T-cell (primary cell): Measurements from ENCODE around the gene PLSCR1. TPM values are rescaled to one million over a fixed set of nuclear protein-coding genes. Genes with fewer than 3 reads are reported as not detected.

Experiments used
- ATAC-seq, 4 experiments: fragments of 200-7000 bp in 3 of 4; fragments of 150-1000 bp in 1 of 4; cut with Tn5 transposase; replicated peaks in 1 of 4; 1 replicate in 3 of 4; 2 replicates in 1 of 4; pipeline ENCODE4 v1.10.0; 2021; ENCODE audit warnings: moderate library complexity in 3 of 4, mild to moderate bottlenecking in 2 of 4, moderate number of reproducible peaks in 1 of 4
- CTCF ChIA-PET, 2 donors: fragments of 300-600 bp; sonication (Branson Sonifier 250); formaldehyde crosslinking; loops; one replicate each; lab custom pipeline; 2022; ENCODE audit warnings: antibody characterized with exemption in 2 of 2; lab: Charles Lee
- POLR2A ChIA-PET, 2 donors: fragments of 300-600 bp; sonication (Branson Sonifier 250); formaldehyde crosslinking; loops; one replicate each; lab custom pipeline; 2022; ENCODE audit warnings: antibody characterized with exemption in 2 of 2; lab: Charles Lee
- DNase-seq, 35 experiments: peaks; one replicate each; pipeline versions ENCODE4 v3.0.0 to v3.0.0-alpha.2; 2013 to 2023
- H3K27ac ChIP-seq: one replicate; pipeline ENCODE4 v1.5.1; 2013; ENCODE audit warnings: low read length
- H3K27me3 ChIP-seq, 2 experiments: replicated peaks in 1 of 2; 1 replicate in 1 of 2; 2 replicates in 1 of 2; pipeline versions ENCODE4 v1.6.1 to v1.7.0; 2013; ENCODE audit warnings: low read length in 1 of 2, mixed read lengths in 1 of 2; ENCODE audit not compliant: control insufficient read depth in 2 of 2, insufficient read depth in 2 of 2; ENCODE audit errors: extremely low read depth in 1 of 2
- H3K36me3 ChIP-seq, 2 donors: 1 replicate in 1 of 2; 2 replicates in 1 of 2; pipeline versions ENCODE4 v1.6.1 to v1.7.0; 2013; ENCODE audit warnings: low read length in 1 of 2; ENCODE audit not compliant: control insufficient read depth in 2 of 2, insufficient read depth in 1 of 2; ENCODE audit errors: extremely low read depth in 1 of 2
- H3K4me1 ChIP-seq, 2 experiments: 1 replicate in 1 of 2; 2 replicates in 1 of 2; pipeline versions ENCODE4 v1.6.1 to v1.7.0; 2013; ENCODE audit warnings: low read length in 2 of 2, mixed read lengths in 1 of 2; ENCODE audit not compliant: insufficient read depth in 2 of 2, control insufficient read depth in 1 of 2; ENCODE audit errors: extremely low read depth in 1 of 2
- H3K4me3 ChIP-seq, 2 donors: 1 replicate in 1 of 2; 2 replicates in 1 of 2; pipeline versions ENCODE4 v1.5.1 to v1.7.0; 2013; ENCODE audit warnings: mild to moderate bottlenecking in 2 of 2, low read length in 1 of 2, moderate library complexity in 1 of 2; ENCODE audit not compliant: control insufficient read depth in 1 of 2; ENCODE audit errors: extremely low read depth in 1 of 2
- H3K9me3 ChIP-seq: 2 replicates; pipeline ENCODE4 v1.7.0; 2013
- H3K27ac Mint-ChIP-seq, 2 donors: one replicate each; pipeline ENCODE4 v1.8.0; 2020 to 2021; ENCODE audit warnings: mild to moderate bottlenecking in 2 of 2, mixed read lengths in 2 of 2
- H3K27me3 Mint-ChIP-seq, 2 donors: one replicate each; pipeline ENCODE4 v1.8.0; 2021 to 2022; ENCODE audit warnings: mixed read lengths in 2 of 2
- H3K36me3 Mint-ChIP-seq: one replicate; pipeline ENCODE4 v1.8.0; 2021; ENCODE audit warnings: mixed read lengths
- H3K4me1 Mint-ChIP-seq, 3 donors: one replicate each; pipeline ENCODE4 v1.8.0; 2020 to 2022; ENCODE audit warnings: mixed read lengths in 3 of 3, mild to moderate bottlenecking in 1 of 3
- H3K4me3 Mint-ChIP-seq, 3 donors: one replicate each; pipeline ENCODE4 v1.8.0; 2020 to 2022; ENCODE audit warnings: mild to moderate bottlenecking in 3 of 3, mixed read lengths in 3 of 3, moderate library complexity in 3 of 3
- H3K9me3 Mint-ChIP-seq, 3 donors: one replicate each; pipeline ENCODE4 v1.8.0; 2020 to 2022; ENCODE audit warnings: mixed read lengths in 3 of 3
- WGBS: methylation state at CpG from one replicate; pipeline ENCODE4 v1.1.5; 2013; ENCODE audit warnings: missing lambda C conversion rate; ENCODE audit not compliant: insufficient coverage; 5-methylcytosine and 5-hydroxymethylcytosine counted together
- total RNA-seq, 35 experiments: library from RNA in 6 of 35; stranded (reverse) in 6 of 35; fragments of 120-200 nt in 1 of 35; gene quantifications; one replicate each; pipeline versions ENCODE4 v1.2.1 to v1.2.4 and lab custom pipeline; 2013 to 2026

The PLSCR1 gene
- total RNA-seq, 5 donors from 2014 or later (not counting 1 experiment from before 2014, with no cell fraction given): 13.5 to 23.0 (median 16.4) TPM

DNA sequence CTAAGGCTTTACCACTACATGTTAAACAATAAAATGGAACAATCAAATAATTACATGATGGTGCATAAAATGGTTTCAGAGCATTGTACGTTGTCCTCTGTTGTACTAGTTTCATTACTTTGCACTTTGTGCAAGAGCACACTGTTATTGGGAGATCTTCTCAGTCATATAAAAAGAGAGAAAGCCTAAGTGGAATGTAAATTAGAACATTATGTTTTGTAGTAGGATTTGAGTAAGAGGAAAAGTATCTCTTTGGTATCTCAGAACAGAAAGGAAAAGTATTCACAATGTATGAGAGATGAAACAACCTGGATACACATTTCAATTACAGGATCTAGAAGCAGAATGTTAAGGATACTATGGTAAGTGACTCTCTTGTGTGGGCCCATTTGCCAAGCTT is 48.2 kb downstream of the PLSCR1 start:
- Mint-ChIP-seq H3K27ac (no peak overlapping the region), H3K27me3 (peaks cover 3 to 6% of the 10 kb centered on the region in 2 donors), H3K9me3 (peaks cover 3 to 20% (median 4%) of the 10 kb centered on the region in 3 donors), H3K36me3 (no peaks in the 10 kb centered on the region), H3K4me3 (no peak overlapping the region), H3K4me1 (peaks cover 9 to 14% (median 10%) of the 10 kb centered on the region in 3 donors)
- no peak for ATAC-seq
- Histone ChIP-seq H3K36me3 (no peaks in the 10 kb centered on the region), H3K27ac (no peak overlapping the region), H3K27me3 (no peaks in the 10 kb centered on the region), H3K4me3 (no peak overlapping the region), H3K4me1 (peaks cover 0 to 5% of the 10 kb centered on the region in 2 experiments), H3K9me3 (peaks cover 2% of the 10 kb centered on the region)
- CTCF ChIA-PET: no interaction called here
- POLR2A ChIA-PET: no interaction called here
- no CpG with 5 or more reads among the region's 1 CpG for WGBS
- DNase-seq: no peak

DNA sequence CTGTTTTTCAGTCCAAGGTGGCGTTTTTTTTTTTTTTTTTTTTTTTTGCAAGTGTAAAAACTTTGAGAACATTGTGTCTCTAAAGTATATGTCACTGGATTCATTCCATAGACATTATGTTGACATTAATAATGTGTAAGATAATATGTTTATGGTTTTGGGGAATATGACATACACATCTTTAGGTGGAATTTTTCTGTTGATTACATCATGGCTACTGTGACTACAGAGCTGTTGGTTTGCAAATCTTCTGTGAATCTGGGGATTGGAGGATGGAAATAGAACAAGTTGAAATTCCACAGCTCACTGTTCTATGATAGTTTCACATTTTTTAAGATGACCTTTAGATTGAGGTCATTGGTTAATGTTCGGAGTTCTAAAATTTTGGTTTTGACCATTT is 50.6 kb downstream of the PLSCR1 start:
- ChIA-PET POLR2A (no interaction called here), CTCF (no interaction called here)
- Mint-ChIP-seq H3K36me3 (no peaks in the 10 kb centered on the region), H3K4me3 (no peak overlapping the region), H3K4me1 (peaks cover 8 to 13% (median 10%) of the 10 kb centered on the region in 3 donors), H3K27ac (no peak overlapping the region), H3K27me3 (peaks cover 3 to 7% of the 10 kb centered on the region in 2 donors), H3K9me3 (peaks cover 6 to 32% (median 9%) of the 10 kb centered on the region in 3 donors)
- peaks cover 0 to 5% of the 10 kb centered on the region in 2 experiments for H3K4me1 ChIP-seq
- no peaks in the 10 kb centered on the region for H3K36me3 ChIP-seq
- H3K27ac ChIP-seq: no peak overlapping the region
- no peak overlapping the region for H3K4me3 ChIP-seq
- DNase-seq: no peak
- WGBS: no CpG with 5 or more reads among the region's 2 CpGs
- ATAC-seq: no peak
- no peaks in the 10 kb centered on the region for H3K27me3 ChIP-seq
- H3K9me3 ChIP-seq: peaks cover 2% of the 10 kb centered on the region

- DNase-seq: no peak
- Histone ChIP-seq H3K27ac (no peak overlapping the region), H3K36me3 (no peaks in the 10 kb centered on the region), H3K4me1 (peaks cover 0 to 5% of the 10 kb centered on the region in 2 experiments), H3K27me3 (no peaks in the 10 kb centered on the region), H3K4me3 (no peak overlapping the region), H3K9me3 (peaks cover 2% of the 10 kb centered on the region)
- WGBS: no CpG with 5 or more reads among the region's 2 CpGs
- POLR2A ChIA-PET: no interaction called here
- peaks cover 6 to 34% (median 11%) of the 10 kb centered on the region in 3 donors for H3K9me3 Mint-ChIP-seq
- peaks cover 3 to 8% (median 8%) of the 10 kb centered on the region in 3 donors for H3K4me1 Mint-ChIP-seq
- H3K4me3 Mint-ChIP-seq: no peak overlapping the region
- ATAC-seq: no peak
- H3K27me3 Mint-ChIP-seq: peaks cover 3 to 8% of the 10 kb centered on the region in 2 donors
- no peak overlapping the region for H3K27ac Mint-ChIP-seq
- no peaks in the 10 kb centered on the region for H3K36me3 Mint-ChIP-seq
- CTCF ChIA-PET: no interaction called here
Observed at GRCh38 chr3:146493221-146493620, 51.2 kb downstream of the PLSCR1 start.

- no peaks in the 10 kb centered on the region for H3K4me1 Mint-ChIP-seq
Observed at GRCh38 chr3:146491303-146491702, 53.1 kb downstream of the PLSCR1 start.

GRCh38 chr3:146485297-146485696 is 59.1 kb downstream of the PLSCR1 start:
- ATAC-seq (no peak), DNase-seq (no peak)
- Mint-ChIP-seq H3K4me1 (no peaks in the 10 kb centered on the region), H3K27ac (no peak overlapping the region), H3K4me3 (no peak overlapping the region), H3K9me3 (peaks cover 9 to 36% (median 26%) of the 10 kb centered on the region in 3 donors), H3K36me3 (peaks cover 7% of the 10 kb centered on the region), H3K27me3 (peaks cover 11 to 22% of the 10 kb centered on the region in 2 donors)
- POLR2A ChIA-PET: no interaction called here
- CTCF ChIA-PET: no interaction called here
- no peak overlapping the region for H3K27ac ChIP-seq
- H3K36me3 ChIP-seq: no peaks in the 10 kb centered on the region
- H3K4me1 ChIP-seq: no peaks in the 10 kb centered on the region
- no peak overlapping the region for H3K4me3 ChIP-seq
- H3K9me3 ChIP-seq: no peaks in the 10 kb centered on the region
- H3K27me3 ChIP-seq: no peaks in the 10 kb centered on the region

More at GRCh38 chr3:146491303-146491702, 53.1 kb downstream of the PLSCR1 start:
- CTCF ChIA-PET: no interaction called here
- Histone ChIP-seq H3K9me3 (peaks cover 2% of the 10 kb centered on the region), H3K4me1 (no peaks in the 10 kb centered on the region), H3K4me3 (no peak overlapping the region), H3K27ac (no peak overlapping the region), H3K36me3 (no peaks in the 10 kb centered on the region), H3K27me3 (no peaks in the 10 kb centered on the region)
- Mint-ChIP-seq H3K27ac (no peak overlapping the region), H3K9me3 (peaks cover 6 to 39% (median 8%) of the 10 kb centered on the region in 3 donors), H3K27me3 (peaks cover 6 to 8% of the 10 kb centered on the region in 2 donors), H3K36me3 (no peaks in the 10 kb centered on the region), H3K4me3 (no peak overlapping the region)
- WGBS: no CpG with 5 or more reads among the region's 2 CpGs
- no peak for ATAC-seq
- DNase-seq: no peak
- POLR2A ChIA-PET: interaction anchor here in 1 of 2 donors (0.6 kb wide), 1 partner anchor 459 kb away, joined by 4 read pairs; no protein-coding TSS in a partner anchor

GRCh38 chr3:146476094-146476740 is 68.2 kb downstream of the PLSCR1 start:
- Mint-ChIP-seq H3K9me3 (peaks cover 0 to 6% (median 3%) of the 10 kb centered on the region in 3 donors), H3K36me3 (no peaks in the 10 kb centered on the region), H3K27me3 (peaks cover 21 to 41% of the 10 kb centered on the region in 2 donors), H3K4me1 (no peaks in the 10 kb centered on the region), H3K4me3 (no peak overlapping the region), H3K27ac (no peak overlapping the region)
- Histone ChIP-seq H3K9me3 (no peaks in the 10 kb centered on the region), H3K27me3 (peaks cover 0 to 15% of the 10 kb centered on the region in 2 experiments), H3K4me1 (no peaks in the 10 kb centered on the region), H3K4me3 (no peak overlapping the region), H3K36me3 (no peaks in the 10 kb centered on the region), H3K27ac (no peak overlapping the region)
- CTCF ChIA-PET: no interaction called here
- ATAC-seq: no peak
- POLR2A ChIA-PET: no interaction called here
- DNase-seq: no peak
- WGBS: 77% methylated on average over 5 of the region's 6 CpGs
